Stimulated activated naive CD8-positive, alpha-beta T cell treated with anti-CD3 and anti-CD28 coated beads, Interleukin-15, amount 100 ng/mL, for 72 hours (primary cell): Measurements from ENCODE around the gene CYSRT1.

Experiments
- ATAC-seq: fragments of 150-1000 bp; cut with Tn5 transposase; 2 replicates; pipeline ENCODE4 v1.10.0; 2021; ENCODE audit warnings: mild to moderate bottlenecking, moderate library complexity
- DNase-seq, 2 donors: peaks; one replicate each; pipeline ENCODE4 v3.0.0; 2021 to 2022
- H3K27ac Mint-ChIP-seq, 2 donors: one replicate each; pipeline ENCODE4 v1.8.0; 2022; ENCODE audit warnings: mild to moderate bottlenecking in 2 of 2, mixed read lengths in 2 of 2, moderate library complexity in 2 of 2
- H3K27me3 Mint-ChIP-seq: one replicate; pipeline ENCODE4 v1.8.0; 2022; ENCODE audit warnings: mixed read lengths
- H3K4me1 Mint-ChIP-seq: one replicate; pipeline ENCODE4 v1.8.0; 2022; ENCODE audit warnings: mild to moderate bottlenecking, mixed read lengths
- H3K4me3 Mint-ChIP-seq, 2 donors: one replicate each; pipeline ENCODE4 v1.8.0; 2022; ENCODE audit warnings: mild to moderate bottlenecking in 2 of 2, mixed read lengths in 2 of 2, moderate library complexity in 1 of 2
- H3K9me3 Mint-ChIP-seq, 2 donors: one replicate each; pipeline ENCODE4 v1.8.0; 2022; ENCODE audit warnings: mixed read lengths in 2 of 2

The CYSRT1 gene

DNA sequence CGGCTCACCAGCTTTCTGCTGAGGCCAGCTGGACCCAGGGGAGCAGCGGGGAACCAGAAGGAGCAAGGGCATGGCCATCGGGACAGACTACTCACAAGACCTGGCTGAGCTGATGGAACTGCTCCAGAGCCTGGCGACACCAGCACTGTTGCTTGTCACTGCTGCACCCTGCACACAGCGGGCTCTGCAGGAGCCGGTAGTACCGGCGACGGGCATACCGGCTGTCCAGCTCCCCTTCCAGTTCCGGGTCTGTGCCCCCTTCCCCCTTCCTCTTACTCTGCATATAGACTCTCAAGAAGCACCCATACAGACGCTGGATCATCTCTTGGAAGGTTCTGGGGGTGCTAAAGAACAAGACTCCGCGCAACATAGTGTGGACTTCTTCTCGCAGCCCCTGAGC, 37.6 kb upstream of the CYSRT1 start:
- no peaks in the 10 kb centered on the region for H3K27me3 Mint-ChIP-seq
- H3K4me3 Mint-ChIP-seq: peak overlapping the region; percentile 85 to 98
- peak overlapping the region; percentile 90 to 96 for H3K27ac Mint-ChIP-seq
- H3K4me1 Mint-ChIP-seq: peaks cover 62% of the 10 kb centered on the region
- DNase-seq (no peak), ATAC-seq (no peak)
- no peaks in the 10 kb centered on the region for H3K9me3 Mint-ChIP-seq

DNA sequence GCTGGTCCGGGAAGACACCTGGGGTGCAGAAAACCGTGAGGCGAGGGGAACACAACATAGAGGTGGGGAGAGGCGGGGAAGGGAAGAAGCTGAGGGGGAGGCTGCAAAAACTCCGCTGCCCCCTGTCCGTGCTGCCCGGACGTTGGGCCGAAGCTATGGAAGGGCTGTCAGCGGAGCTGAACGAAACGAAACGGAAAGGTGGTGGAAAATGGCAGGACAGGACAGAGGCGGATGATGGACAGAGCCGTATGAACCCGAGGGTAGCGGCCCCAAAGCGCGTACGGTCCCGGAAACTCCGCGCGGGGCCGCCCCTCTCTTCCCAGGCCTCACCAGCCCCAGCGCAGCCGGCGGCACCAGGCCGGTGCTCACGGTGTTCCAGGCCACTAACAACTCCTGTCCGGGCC, 36.9 kb upstream of the CYSRT1 start:
- Mint-ChIP-seq H3K27ac (peak overlapping the region; percentile 90 to 96), H3K4me1 (peaks cover 62% of the 10 kb centered on the region), H3K9me3 (no peaks in the 10 kb centered on the region), H3K27me3 (no peaks in the 10 kb centered on the region), H3K4me3 (peak overlapping the region; percentile 85 to 98)
- no peak for DNase-seq
- peak; percentile 3 for ATAC-seq

DNA sequence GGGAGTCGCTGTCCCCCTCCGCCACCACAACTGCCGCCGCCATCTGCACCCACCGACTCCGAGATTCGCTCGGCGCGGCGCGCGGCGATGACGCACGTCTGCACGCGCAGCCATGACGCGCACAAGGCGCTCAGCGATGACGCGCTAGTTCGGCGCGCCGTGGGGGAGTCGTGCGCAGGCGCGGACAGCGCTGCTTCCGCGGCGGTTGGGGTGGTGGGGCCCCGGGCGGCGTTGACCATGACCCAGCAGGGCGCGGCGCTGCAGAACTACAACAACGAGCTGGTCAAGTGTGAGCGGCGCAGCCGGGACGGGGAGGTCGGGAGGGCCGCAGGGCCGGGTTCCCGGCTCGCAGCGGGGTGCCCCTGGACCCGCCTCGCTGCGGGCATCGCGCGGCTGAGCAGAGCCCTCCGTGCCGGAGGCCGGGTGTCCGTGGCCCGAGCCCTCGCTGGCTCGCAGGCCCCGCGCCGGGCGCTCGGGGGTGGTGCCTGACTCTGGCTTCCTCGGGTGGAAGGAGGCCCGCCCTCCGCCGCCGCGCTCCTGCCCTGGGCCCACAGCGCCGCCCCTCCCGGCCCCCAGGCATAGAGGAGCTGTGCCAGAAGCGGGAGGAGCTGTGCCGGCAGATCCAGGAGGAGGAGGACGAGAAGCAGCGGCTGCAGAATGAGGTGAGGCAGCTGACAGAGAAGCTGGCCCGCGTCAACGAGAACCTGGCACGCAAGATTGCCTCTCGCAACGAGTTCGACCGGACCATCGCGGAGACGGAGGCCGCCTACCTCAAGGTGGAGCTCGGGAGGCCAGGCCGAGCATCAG, 36.3 kb upstream of the CYSRT1 start, which contains the start of the genes ANAPC2 and SSNA1:
Gene ANAPC2, minus strand, starts transcription at position 71 of the 807 bp plus-strand sequence. Its CDS starts 28 bp downstream, at position 43.
Gene SSNA1, plus strand, starts transcription at position 187 of the 807 bp plus-strand sequence. Its CDS starts 51 bp downstream, at position 238.
- peak within 1 kb of the TSS; percentile 91 to 98 for H3K4me3 Mint-ChIP-seq
- DNase-seq: peak; percentile 95 to 97
- peaks cover 62% of the 10 kb centered on the region for H3K4me1 Mint-ChIP-seq
- H3K27ac Mint-ChIP-seq: peak within 1 kb of the TSS; percentile 90 to 96
- no peaks in the 10 kb centered on the region for H3K9me3 Mint-ChIP-seq
- H3K27me3 Mint-ChIP-seq: no peaks in the 10 kb centered on the region
- peak; percentile 86 for ATAC-seq

DNA sequence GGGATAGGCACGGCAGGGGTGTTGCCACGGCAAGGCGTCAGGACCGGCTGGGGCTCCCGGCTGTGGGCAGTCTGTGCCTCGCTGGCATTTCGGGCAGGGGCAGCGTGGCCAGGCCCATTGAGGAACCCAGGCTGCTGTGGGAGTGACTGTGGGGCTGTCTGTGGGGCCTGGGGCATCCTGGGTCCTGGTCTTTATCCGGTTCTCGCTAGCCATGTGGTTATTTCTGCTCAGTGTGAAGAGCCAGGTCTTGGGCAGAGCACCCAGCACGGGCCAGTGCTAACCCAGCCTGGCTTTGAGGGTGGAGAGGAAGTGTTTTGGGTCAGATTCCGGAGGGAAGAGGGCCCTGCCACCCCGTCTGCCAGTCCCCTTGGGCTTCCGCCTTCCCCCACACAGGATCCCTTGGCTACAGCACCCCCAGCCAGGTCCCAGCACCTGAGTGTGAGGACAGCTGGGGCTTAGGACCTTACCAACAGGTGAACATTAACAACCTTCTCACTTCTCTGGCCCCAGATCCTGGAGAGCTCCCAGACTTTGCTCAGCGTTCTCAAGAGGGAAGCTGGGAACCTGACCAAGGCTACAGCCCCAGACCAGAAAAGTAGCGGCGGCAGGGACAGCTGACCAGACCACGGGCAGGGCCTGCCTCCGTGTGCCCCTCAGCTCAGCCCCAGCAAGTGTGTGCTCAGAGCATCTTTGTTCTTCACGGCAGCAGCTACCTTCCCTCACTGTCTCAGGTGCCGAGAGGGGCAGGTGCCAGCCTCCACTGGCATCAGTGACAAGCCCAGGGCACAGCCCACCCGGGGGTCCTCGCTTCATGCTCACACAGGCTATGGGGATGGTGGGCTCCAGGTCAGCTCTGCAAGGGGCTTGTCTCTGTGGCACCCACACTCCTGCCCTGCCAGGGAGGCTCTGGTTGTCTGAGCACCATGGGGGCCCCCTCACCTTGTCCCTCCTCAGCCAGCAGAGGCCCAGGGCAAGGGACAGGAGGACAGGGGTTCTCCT, 35.4 kb upstream of the CYSRT1 start:
- Mint-ChIP-seq H3K4me3 (peak overlapping the region; percentile 91 to 98), H3K27ac (peak overlapping the region; percentile 78 to 90), H3K27me3 (no peaks in the 10 kb centered on the region), H3K9me3 (no peaks in the 10 kb centered on the region), H3K4me1 (peaks cover 54% of the 10 kb centered on the region)
- ATAC-seq: no peak
- DNase-seq: no peak

DNA sequence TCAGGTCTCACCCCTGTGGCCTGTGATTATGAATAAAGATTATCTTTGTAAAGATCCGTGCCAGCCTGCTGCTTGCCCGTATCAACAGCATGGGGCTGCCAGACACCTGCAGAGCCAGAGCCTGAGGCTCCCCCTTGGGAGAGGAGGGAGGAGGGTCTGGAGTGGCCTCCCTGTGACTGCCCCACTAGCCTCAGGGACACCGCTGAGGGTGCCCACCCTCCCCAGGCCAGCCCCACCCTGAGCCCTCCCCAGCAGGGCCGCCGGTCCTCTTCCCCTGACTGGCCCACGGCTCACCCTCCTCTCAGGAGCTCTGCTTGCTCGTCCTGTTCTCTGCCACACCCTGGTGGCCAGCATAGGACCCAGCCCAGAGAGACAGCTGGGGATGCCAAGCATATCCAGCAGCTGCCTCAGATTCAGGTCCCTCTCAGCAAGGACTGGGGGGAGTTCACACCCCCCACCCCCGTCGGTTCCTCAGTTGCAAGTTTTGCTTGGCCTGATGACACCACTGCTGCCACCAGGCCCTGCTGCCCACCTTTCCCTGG, 34.6 kb upstream of the CYSRT1 start:
- no peak for DNase-seq
- Mint-ChIP-seq H3K9me3 (no peaks in the 10 kb centered on the region), H3K4me3 (peak overlapping the region; percentile 91 to 98), H3K27ac (peak overlapping the region; percentile 78 to 95), H3K4me1 (peaks cover 49% of the 10 kb centered on the region), H3K27me3 (no peaks in the 10 kb centered on the region)
- no peak for ATAC-seq

DNA sequence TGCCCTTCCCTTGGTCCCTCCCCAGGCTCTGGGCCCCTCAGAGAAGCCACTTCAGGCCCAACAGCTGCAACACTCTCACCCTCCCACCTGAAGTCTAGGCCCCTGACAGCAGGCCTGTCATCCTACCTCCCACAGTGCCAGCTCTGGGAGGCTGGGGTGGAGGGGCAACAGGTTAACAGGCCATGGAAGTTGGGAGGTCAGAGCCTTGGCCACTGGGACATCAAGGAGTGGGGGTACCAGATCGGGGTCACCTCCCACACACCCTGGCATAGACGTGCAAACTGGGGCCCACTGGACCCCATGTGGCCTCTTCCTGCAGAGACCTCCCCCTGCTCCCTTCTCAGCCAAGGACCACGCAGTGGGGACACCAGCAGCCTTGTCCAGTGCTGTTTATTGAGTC, 33.7 kb upstream of the CYSRT1 start:
- H3K9me3 Mint-ChIP-seq: no peaks in the 10 kb centered on the region
- peak overlapping the region in 1 of 2 donors; percentile 70 for H3K4me3 Mint-ChIP-seq
- H3K27me3 Mint-ChIP-seq: no peaks in the 10 kb centered on the region
- no peak for ATAC-seq
- DNase-seq: no peak
- peaks cover 41% of the 10 kb centered on the region for H3K4me1 Mint-ChIP-seq
- no peak overlapping the region for H3K27ac Mint-ChIP-seq

DNA sequence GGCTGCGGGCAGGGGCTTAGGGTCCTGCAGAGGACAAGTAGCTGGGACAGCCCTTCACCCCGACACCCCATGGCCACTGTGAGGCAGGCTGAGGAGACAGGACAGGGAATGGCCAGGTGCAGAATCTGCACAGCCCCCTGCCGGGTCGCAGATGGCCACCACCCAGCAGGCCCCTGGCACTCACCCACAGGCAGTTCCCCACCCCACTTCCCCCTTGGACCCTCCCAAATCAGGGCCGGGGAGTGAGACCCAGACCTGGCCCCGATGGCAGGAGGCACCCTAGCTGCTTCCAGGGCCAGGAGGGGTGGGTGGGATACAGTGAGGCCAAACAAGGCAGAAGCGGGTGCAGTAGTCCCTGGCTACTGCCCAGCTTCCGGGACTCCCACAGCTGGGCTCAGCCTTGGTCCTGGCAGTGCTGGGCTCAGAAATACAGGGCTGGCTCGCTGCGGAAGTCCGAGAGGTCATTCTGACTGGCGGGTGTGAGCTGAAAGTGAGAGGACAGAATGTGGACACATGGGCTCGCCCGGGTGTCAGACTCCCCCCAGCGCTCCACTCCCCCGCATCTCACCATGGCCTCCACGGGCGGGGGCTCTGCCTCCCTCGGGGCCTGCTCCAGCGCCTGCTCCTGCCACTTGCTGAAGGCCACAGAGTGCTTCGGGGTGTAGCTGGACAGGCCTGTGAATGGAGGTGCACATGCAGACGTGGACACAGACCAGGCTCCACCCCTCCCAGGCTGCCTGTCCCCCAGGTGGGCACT, 33.1 kb upstream of the CYSRT1 start:
- Mint-ChIP-seq H3K27me3 (no peaks in the 10 kb centered on the region), H3K27ac (no peak overlapping the region), H3K9me3 (no peaks in the 10 kb centered on the region), H3K4me3 (no peak overlapping the region), H3K4me1 (peaks cover 35% of the 10 kb centered on the region)
- DNase-seq: no peak
- no peak for ATAC-seq

DNA sequence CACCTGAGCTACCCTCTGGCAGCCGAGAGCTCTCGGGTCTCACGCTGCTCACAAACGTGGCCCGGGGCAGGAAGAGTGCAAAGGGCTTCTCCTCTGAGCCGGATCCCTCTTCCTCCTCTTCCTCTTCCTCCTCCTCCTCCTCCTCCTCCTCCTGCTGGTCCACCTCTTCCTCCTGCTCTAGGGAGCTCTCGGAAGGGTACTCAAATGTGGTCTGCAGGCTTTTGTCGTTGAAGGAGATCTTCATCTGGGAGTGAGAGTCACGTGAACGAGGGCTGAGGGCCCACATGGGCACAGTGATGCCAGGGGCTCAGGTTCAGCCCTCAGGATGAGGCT, 32.6 kb upstream of the CYSRT1 start:
- Mint-ChIP-seq H3K27me3 (no peaks in the 10 kb centered on the region), H3K9me3 (no peaks in the 10 kb centered on the region), H3K4me1 (peaks cover 30% of the 10 kb centered on the region), H3K4me3 (no peak overlapping the region), H3K27ac (no peak overlapping the region)
- no peak for DNase-seq
- no peak for ATAC-seq

DNA sequence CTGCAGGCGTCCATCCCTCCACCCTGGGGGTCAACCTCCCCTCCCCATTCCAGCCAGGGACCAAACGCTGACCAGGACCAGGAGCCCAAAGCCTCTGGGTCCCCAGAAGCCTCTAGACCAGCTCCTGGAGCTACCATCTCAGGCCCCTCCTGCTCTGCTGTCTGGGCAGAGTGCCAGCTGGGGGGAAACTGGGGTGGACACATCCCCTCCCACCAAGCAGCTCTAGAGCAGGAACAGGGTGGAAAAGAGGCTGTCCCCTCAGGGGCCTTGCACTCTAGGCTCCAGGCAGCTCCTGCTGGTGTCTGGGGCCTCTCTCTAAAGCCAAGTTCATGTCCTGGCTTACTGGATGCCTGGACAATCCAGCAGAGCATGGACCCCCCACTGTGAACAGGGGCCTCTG, 32.1 kb upstream of the CYSRT1 start:
- Mint-ChIP-seq H3K27me3 (no peaks in the 10 kb centered on the region), H3K4me1 (peaks cover 30% of the 10 kb centered on the region), H3K4me3 (no peak overlapping the region), H3K27ac (no peak overlapping the region), H3K9me3 (no peaks in the 10 kb centered on the region)
- ATAC-seq: no peak
- DNase-seq: no peak

DNA sequence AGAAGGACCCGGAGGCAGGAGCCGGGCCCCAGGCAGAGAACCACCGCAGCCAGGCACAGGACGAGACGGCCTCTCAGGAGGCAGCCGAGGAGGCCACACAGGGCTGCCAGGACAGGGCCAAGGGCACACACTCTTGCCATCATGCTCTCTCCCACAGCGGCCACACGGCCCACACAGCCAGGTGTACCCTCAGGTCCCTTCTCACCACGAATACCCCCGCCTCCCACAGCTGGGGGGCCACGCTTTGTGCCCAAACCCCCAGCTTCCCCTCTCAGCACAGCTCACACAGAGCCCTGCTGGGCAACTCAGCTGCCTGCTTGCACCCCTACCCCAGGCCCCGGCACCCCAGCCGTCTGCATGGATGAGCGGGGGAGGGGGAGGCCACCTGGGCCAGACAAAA, 31.2 kb upstream of the CYSRT1 start:
- peaks cover 40% of the 10 kb centered on the region for H3K4me1 Mint-ChIP-seq
- ATAC-seq: no peak
- no peak overlapping the region for H3K4me3 Mint-ChIP-seq
- peaks cover 4% of the 10 kb centered on the region for H3K27me3 Mint-ChIP-seq
- no peaks in the 10 kb centered on the region for H3K9me3 Mint-ChIP-seq
- peak overlapping the region in 1 of 2 donors; percentile 63 for H3K27ac Mint-ChIP-seq
- DNase-seq: no peak

DNA sequence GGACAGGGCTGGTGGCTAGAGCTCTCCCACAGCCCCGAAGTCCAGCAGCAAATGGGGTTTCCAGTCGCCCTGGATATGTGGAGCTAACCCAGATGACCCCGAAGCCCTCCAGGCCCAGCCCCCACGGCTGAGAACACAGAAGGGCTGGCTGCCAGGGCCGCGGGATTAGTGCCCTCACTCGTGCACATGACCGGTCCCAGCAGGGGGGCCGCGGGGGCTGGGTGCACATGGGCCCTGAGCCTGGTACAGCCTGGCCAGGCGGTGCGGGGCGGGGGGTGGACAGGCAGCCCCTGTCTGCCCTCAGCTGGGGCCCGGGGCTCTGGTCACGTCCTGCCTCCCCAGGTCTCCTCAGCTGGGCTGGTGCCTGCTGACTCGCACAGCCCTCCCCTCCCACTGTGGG, 30.6 kb upstream of the CYSRT1 start:
- no peak for DNase-seq
- peak; percentile 11 for ATAC-seq
- H3K9me3 Mint-ChIP-seq: no peaks in the 10 kb centered on the region
- no peak overlapping the region for H3K27ac Mint-ChIP-seq
- H3K4me3 Mint-ChIP-seq: no peak overlapping the region
- peaks cover 40% of the 10 kb centered on the region for H3K4me1 Mint-ChIP-seq
- peaks cover 10% of the 10 kb centered on the region for H3K27me3 Mint-ChIP-seq

DNA sequence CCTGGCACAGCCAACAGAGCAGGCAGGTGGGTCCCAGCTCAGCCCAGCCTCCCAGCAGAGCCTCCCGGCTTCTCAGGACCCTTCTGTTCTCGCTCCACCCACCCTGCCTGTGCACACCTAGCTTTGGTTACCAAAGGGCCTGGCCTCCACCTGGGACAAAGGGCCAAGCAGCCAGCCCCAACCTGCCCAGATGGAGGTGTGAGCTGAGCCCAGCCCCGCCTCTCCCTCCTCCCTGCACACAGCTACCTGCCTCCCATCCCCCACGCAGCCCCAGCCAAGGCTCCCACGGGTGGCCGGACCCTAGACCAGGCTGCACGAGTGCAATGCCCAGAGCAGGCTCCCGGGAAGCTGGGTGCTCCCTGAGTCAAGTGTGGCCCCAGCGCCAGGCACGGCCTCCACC, 30.1 kb upstream of the CYSRT1 start:
- Mint-ChIP-seq H3K27ac (no peak overlapping the region), H3K27me3 (peaks cover 15% of the 10 kb centered on the region), H3K4me3 (no peak overlapping the region), H3K4me1 (peaks cover 40% of the 10 kb centered on the region), H3K9me3 (no peaks in the 10 kb centered on the region)
- no peak for DNase-seq
- ATAC-seq: no peak

DNA sequence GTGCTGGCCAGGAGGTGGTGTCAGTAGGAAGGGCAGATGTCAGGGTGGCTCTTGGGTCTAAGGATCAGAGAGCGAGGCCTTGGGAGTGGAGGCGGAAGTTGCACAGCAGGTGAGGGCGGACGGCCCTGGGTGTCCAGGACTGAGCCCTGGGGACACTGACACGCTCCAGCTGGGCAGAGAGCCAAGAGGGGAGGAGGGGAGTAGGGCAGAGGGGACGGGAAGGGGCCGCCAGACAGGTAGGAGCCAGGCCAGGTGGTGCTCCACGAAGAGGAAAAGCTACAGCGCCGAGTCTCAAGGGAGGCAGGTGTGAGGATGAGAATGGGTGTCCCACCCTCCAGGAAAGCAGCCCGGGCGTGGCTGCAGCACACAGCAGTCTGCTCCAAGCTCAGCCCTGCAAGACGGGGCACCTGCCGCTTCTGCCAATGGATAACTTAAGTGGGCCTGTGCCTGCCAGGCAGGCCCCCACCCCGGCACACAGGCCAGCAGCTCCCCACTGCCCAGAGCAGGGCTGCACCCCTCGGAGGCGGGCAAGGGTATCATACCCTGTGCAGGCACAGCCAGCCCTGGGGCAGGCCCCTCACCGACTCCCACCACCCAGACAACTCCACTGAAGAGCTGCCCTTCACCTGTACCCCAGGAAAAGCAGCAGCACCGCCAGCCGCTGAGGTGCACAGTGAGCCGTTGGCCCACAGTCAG, 29.3 kb upstream of the CYSRT1 start:
- Mint-ChIP-seq H3K4me3 (no peak overlapping the region), H3K4me1 (peaks cover 32% of the 10 kb centered on the region), H3K27me3 (peaks cover 15% of the 10 kb centered on the region), H3K27ac (no peak overlapping the region), H3K9me3 (no peaks in the 10 kb centered on the region)
- ATAC-seq: no peak
- no peak for DNase-seq

DNA sequence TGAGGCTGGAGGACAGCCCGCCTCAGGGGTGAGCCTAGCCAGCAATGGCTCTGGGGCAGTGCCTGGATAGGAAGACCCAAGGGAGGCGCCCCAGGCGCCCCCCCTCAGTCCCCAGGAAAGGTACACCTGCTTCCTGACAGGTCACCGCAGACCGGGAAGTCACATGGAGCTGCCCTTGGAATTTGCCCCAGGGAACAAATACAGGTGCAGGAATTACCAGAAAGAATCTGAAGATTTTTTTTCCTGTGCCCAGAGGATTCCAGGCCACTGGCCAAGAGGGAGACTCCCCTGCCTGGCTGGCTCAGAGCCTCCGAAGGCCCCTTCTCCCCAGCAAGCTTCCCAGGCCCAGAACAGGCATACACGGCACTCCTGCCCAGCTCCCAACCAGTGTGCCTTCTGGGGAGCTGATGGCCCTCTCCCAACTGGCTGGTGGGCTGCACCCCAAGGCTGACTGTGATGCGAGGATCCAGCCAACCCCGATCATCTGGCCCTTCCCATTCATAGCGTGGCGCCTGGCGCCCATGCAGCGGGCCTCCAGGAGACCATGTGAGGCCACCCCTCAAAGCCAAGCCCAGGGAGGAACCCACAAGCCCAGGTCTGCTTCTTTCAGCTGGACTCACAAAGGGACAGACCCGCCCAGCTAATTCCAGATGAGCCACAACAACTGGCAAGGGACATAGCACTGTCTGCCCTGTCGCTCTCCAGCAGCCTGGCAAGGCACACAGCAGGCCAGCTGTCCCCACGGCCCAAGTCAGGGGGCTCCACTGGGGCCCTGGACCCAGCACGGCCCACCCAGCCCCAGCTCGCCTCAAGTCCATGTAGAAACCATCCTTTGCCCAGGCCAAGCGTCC, 26.7 kb upstream of the CYSRT1 start:
- Mint-ChIP-seq H3K4me1 (peaks cover 50% of the 10 kb centered on the region), H3K4me3 (peak overlapping the region in 1 of 2 donors; percentile 13), H3K9me3 (no peaks in the 10 kb centered on the region), H3K27me3 (peaks cover 15% of the 10 kb centered on the region), H3K27ac (no peak overlapping the region)
- ATAC-seq (no peak), DNase-seq (no peak)
